ENCODE measurements around the gene TNFSF18. TPM values are rescaled to one million over a fixed set of nuclear protein-coding genes. Genes with fewer than 3 reads are reported as not detected.
A peak's percentile ranks its signal among the peaks of the same experiment; 100 is the strongest.

Gene TNFSF18
- total and polyA plus RNA-seq, 2 of the 4 experiments (the other 2 are of a cell fraction): 0.12 to 0.18 TPM

DNA sequence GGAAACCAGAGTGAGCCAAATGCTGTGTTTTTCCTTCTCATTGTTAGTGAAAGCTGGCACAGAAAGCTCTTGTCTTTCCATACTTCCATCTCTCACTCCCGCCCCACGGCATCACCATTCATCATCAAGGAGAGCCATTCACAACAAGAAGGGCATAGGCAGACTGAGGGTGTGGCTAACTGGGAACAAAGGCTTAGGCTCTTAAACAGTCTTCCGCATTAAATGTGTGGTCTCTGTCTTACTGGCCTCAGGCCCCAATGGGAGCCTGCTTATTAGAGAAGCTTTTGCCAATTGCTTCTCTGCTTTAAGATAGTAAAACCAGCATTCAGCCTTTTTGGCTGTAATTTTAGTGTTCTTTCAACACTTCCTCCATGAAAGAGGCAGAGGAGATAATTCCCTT is 51.4 kb downstream of the TNFSF18 start:
- H3K9me1 ChIP-seq (ENCODE audit: insufficient read depth, low read length): peaks cover 4% of the 10 kb centered on the region; the same call in 1 of the 2 replicates
- H3K9me3 ChIP-seq (ENCODE audit: control insufficient read depth, insufficient read depth, low read length): peaks cover 8% of the 10 kb centered on the region
- peak overlapping the region; percentile 20; the same call in 1 of the 2 replicates for H4K5ac ChIP-seq (ENCODE audit: low read depth, low read length)
- H3K14ac ChIP-seq (replicated peaks; ENCODE audit: low read depth, low read length): 0 out of 2 replicates have a peak overlapping the region, but pooled peaks have one; percentile 50
- H4K20me1 ChIP-seq (ENCODE audit: insufficient read depth, low read length): no peaks in the 10 kb centered on the region
- H3K36me3 ChIP-seq (ENCODE audit: control insufficient read depth, insufficient read depth, low read length): no peaks in the 10 kb centered on the region
- no peak overlapping the region for H2AK9ac ChIP-seq (replicated peaks; ENCODE audit: low read depth, low read length, poor library complexity)
- H3K56ac ChIP-seq (ENCODE audit: extremely low read depth, insufficient read depth, low read length): no peak overlapping the region; the same call in 1 of the 2 replicates
- TF ChIP-seq BHLHE40 (IDR thresholded peaks at IDR 0.05; ENCODE audit: low read depth, low read length) (no peak), RFX5 (IDR thresholded peaks at IDR 0.05; ENCODE audit: low read depth, low read length) (no peak), RCOR1 (IDR thresholded peaks at IDR 0.05; ENCODE audit: insufficient replicate concordance, low read length) (no peak)
- H4K91ac ChIP-seq (ENCODE audit: insufficient read depth, low read depth, low read length): peak overlapping the region; percentile 41; the same call in 1 of the 2 replicates
- dilution Hi-C loops (cut with HindIII; ENCODE audit: low sequenced_read_pairs, unreplicated experiment): no loop called here
- H2BK5ac ChIP-seq (ENCODE audit: low read depth, low read length, poor library complexity, severe bottlenecking): peak overlapping the region; percentile 7
- peak overlapping the region; percentile 46 for H2BK20ac ChIP-seq (ENCODE audit: low read depth, low read length)
- CTCF ChIA-PET: no interaction called here
- H3K79me1 ChIP-seq (ENCODE audit: low read depth in 1 of 2, low read length in 2 of 2): peaks cover 0 to 3% of the 10 kb centered on the region in 2 experiments; a peak in 1 of 4 replicates
- in situ Hi-C loops (cut with MboI; ENCODE audit: low sequenced_read_pairs): no loop called here
- H3K4me3 ChIP-seq (ENCODE audit: insufficient read depth, low read depth, low read length): no peak overlapping the region
- no peak overlapping the region for H3K9ac ChIP-seq (ENCODE audit: low read depth, low read length)
- H3K18ac ChIP-seq (ENCODE audit: low read depth, low read length): peak overlapping the region; percentile 75; the same call in 1 of the 2 replicates
- POLR2A ChIA-PET (ENCODE audit: unreplicated experiment): no interaction called here
- peak overlapping the region; percentile 60; the same call in 1 of the 2 replicates for H2AK5ac ChIP-seq (ENCODE audit: low read depth, low read length)
- H3K4me1 ChIP-seq (ENCODE audit: control insufficient read depth, insufficient read depth, low read length): peaks cover 5% of the 10 kb centered on the region; the same call in 1 of the 2 replicates
- no peak overlapping the region for H3K23ac ChIP-seq (ENCODE audit: low read depth, low read length)
- peak overlapping the region; percentile 73; the same call in 2 of the 3 replicates for H2BK15ac ChIP-seq (ENCODE audit: low read depth, low read length)
- H3K27ac ChIP-seq (ENCODE audit: insufficient read depth, low read length): no peak overlapping the region; the same call in 1 of the 2 replicates
- H3K4ac ChIP-seq (ENCODE audit: low read depth, low read length): peak overlapping the region; percentile 77
- WGBS, 2 experiments (ENCODE audit: extremely low coverage in 2 of 2, insufficient read length in 1 of 2): no CpG with 5 or more reads among the region's 3 CpGs
- peak overlapping the region; percentile 5 to 40; a peak in 2 of 4 replicates for H4K8ac ChIP-seq (ENCODE audit: low read depth in 2 of 2, low read length in 2 of 2)
- no peak for DNase-seq
- H3K4me2 ChIP-seq (ENCODE audit: low read depth, low read length): no peak overlapping the region
- H2AFZ ChIP-seq (replicated peaks; ENCODE audit: low read length, poor library complexity): no peak overlapping the region
- no peaks in the 10 kb centered on the region for H3K27me3 ChIP-seq (ENCODE audit: control insufficient read depth, insufficient read depth, low read length)
- intact Hi-C loops (cut with micrococcal nuclease): no loop called here
- no TSS peak for BruUV-seq (replicated peaks)
- no peak for ATAC-seq (ENCODE audit: low read depth)
- H2BK120ac ChIP-seq (ENCODE audit: low read depth, low read length): peak overlapping the region; percentile 30
